K562 (cell line): ENCODE results near the gene SORCS1. TPM values are rescaled to one million over a fixed set of nuclear protein-coding genes. Genes with fewer than 3 reads are reported as not detected.

Experiments
- ATAC-seq: fragments of 200-7000 bp; cut with Tn5 transposase; 3 replicates; pipeline ENCODE4 v1.9.1; 2020; ENCODE audit warnings: moderate library complexity
- BruUV-seq: library from RNA; stranded (reverse); fragments of 400-500 nt; replicated peaks from 2 replicates; lab custom pipeline; 2021; lab: Mats Ljungman, UMichigan
- CTCF ChIA-PET: fragments of 300-600 bp; formaldehyde crosslinking; extraction: SDS; loops from one replicate; lab custom pipeline; 2021; ENCODE audit warnings: low intra/inter-chr PET ratio; lab: Yijun Ruan, JAX
- POLR2A ChIA-PET: fragments of 300-600, 350-650 bp; sonication (Branson Sonifier 250); formaldehyde crosslinking; extraction: SDS; loops from one replicate; lab custom pipeline; 2021; ENCODE audit warnings: antibody characterized with exemption, inconsistent platforms; lab: Yijun Ruan, JAX
- DNase-seq, 4 experiments: peaks; one replicate each; pipeline versions ENCODE4 v3.0.0 to v3.0.0-alpha.2; 2011 to 2018; ENCODE audit warnings: low spot score in 3 of 4, mixed read lengths in 3 of 4; ENCODE audit errors: extremely low read depth in 1 of 4
- FAIRE-seq: peaks from 2 replicates; lab custom pipeline; 2011; peaks lifted over from hg19 to GRCh38; lab: Jason Lieb, UNC
- H2AFZ ChIP-seq: 2 replicates; pipeline ENCODE4 v1.6.0; 2011; ENCODE audit warnings: low read depth, low read length, control low read depth, inconsistent platforms
- H3K27ac ChIP-seq: fragments of 200-600 bp; 3 replicates; pipeline ENCODE4 v1.8.0; 2011; ENCODE audit warnings: low read depth, mild to moderate bottlenecking, control low read depth, inconsistent platforms, low read length, moderate library complexity, mixed read lengths; ENCODE audit errors: extremely low read depth
- H3K27me3 ChIP-seq, 2 experiments: fragments of 300-600 bp in 1 of 2; 2 replicates in 1 of 2; 3 replicates in 1 of 2; pipeline versions ENCODE4 v1.6.0 to v1.8.0; 2011; ENCODE audit warnings: inconsistent platforms in 2 of 2, low read length in 2 of 2, mild to moderate bottlenecking in 1 of 2, mixed read lengths in 1 of 2, moderate library complexity in 1 of 2; ENCODE audit not compliant: control insufficient read depth in 2 of 2, insufficient read depth in 2 of 2
- H3K36me3 ChIP-seq: fragments of 300-600 bp; 3 replicates; pipeline ENCODE4 v1.8.0; 2011; ENCODE audit warnings: mild to moderate bottlenecking, low read length, inconsistent platforms; ENCODE audit not compliant: control insufficient read depth, insufficient read depth
- H3K4me1 ChIP-seq, 2 experiments: fragments of 200-600 bp in 1 of 2; replicated peaks in 1 of 2; 2 replicates in 1 of 2; 3 replicates in 1 of 2; pipeline versions ENCODE4 v1.5.1 to v1.8.0; 2011; ENCODE audit warnings: inconsistent platforms in 2 of 2, low read length in 2 of 2, mild to moderate bottlenecking in 1 of 2, mixed read lengths in 1 of 2, moderate library complexity in 1 of 2; ENCODE audit not compliant: control insufficient read depth in 2 of 2, insufficient read depth in 2 of 2
- H3K4me2 ChIP-seq: 2 replicates; pipeline ENCODE4 v1.6.1; 2011; ENCODE audit warnings: low read length, control low read depth, inconsistent platforms, mixed read lengths; ENCODE audit not compliant: insufficient read depth
- H3K4me3 ChIP-seq: fragments of 200-600 bp; sonication (generic), shearing (Covaris generic); 2 replicates; pipeline ENCODE4 v1.5.1; 2016; ENCODE audit warnings: control low read depth, inconsistent platforms
- H3K79me2 ChIP-seq: fragments of 200-600 bp; 3 replicates; pipeline ENCODE4 v1.8.0; 2011; ENCODE audit warnings: low read length, inconsistent platforms; ENCODE audit not compliant: control insufficient read depth, insufficient read depth
- H3K9ac ChIP-seq, 2 experiments: 2 replicates each; pipeline versions ENCODE4 v1.6.0 to v1.6.1; 2011; ENCODE audit warnings: low read depth in 2 of 2, low read length in 2 of 2, control low read depth in 1 of 2, inconsistent platforms in 1 of 2, mild to moderate bottlenecking in 1 of 2, mixed read lengths in 1 of 2; ENCODE audit not compliant: insufficient read depth in 1 of 2
- H3K9me1 ChIP-seq: one replicate; pipeline ENCODE4 v1.6.0; 2011; ENCODE audit warnings: inconsistent platforms, mild to moderate bottlenecking, low read length, moderate library complexity; ENCODE audit not compliant: control insufficient read depth, insufficient read depth
- H3K9me3 ChIP-seq: replicated peaks from 2 replicates; pipeline ENCODE4 v1.5.1; 2011; ENCODE audit warnings: low read depth, low read length, inconsistent platforms; ENCODE audit not compliant: control insufficient read depth, insufficient read depth
- H4K20me1 ChIP-seq: replicated peaks from 2 replicates; pipeline ENCODE4 v1.6.1; 2011; ENCODE audit warnings: low read length, inconsistent platforms, mixed read lengths; ENCODE audit not compliant: control insufficient read depth, insufficient read depth
- AFF4 ChIP-seq: sonication (generic); formaldehyde crosslinking; IDR thresholded peaks from 2 replicates; pipeline ENCODE4 v1.8.0; 2023; ENCODE audit warnings: mild to moderate bottlenecking, missing genetic modification reagents
- CEBPB ChIP-seq: fragments of 450-650 bp; IDR thresholded peaks from 2 replicates; pipeline ENCODE4 v1.6.1; 2016; ENCODE audit warnings: missing genetic modification characterization, missing compliant biosample characterization
- CEBPG ChIP-seq, 3 experiments: fragments of 200-800 bp in 1 of 3; sonication (Bioruptor generic) in 1 of 3; sonication (generic) in 1 of 3; formaldehyde crosslinking in 1 of 3; IDR thresholded peaks in 2 of 3; conservative IDR thresholded peaks in 1 of 3; 2 replicates each; pipeline versions ENCODE4 v1.6.1 to v1.8.0; 2016 to 2022; ENCODE audit warnings: missing compliant biosample characterization in 2 of 3, missing genetic modification characterization in 2 of 3, mild to moderate bottlenecking in 1 of 3, missing genetic modification reagents in 1 of 3
- EP300 ChIP-seq: IDR thresholded peaks from 2 replicates; pipeline ENCODE4 v1.6.1; 2012; ENCODE audit warnings: low read length, improper control_type of control experiment
- FOS ChIP-seq: IDR thresholded peaks from 3 replicates; pipeline ENCODE4 v1.6.1; 2011; ENCODE audit not compliant: insufficient read length; ENCODE audit errors: extremely low read depth
- GABPB2 ChIP-seq: fragments of 250-450 bp; sonication (Bioruptor Pico); conservative IDR thresholded peaks from 2 replicates; pipeline ENCODE4 v1.5.1; 2021; ENCODE audit warnings: mild to moderate bottlenecking
- MCM2 ChIP-seq: fragments of 450-650 bp; IDR thresholded peaks from 2 replicates; pipeline ENCODE4 v1.6.1; 2017; ENCODE audit warnings: low read depth, mild to moderate bottlenecking
- RBM14 ChIP-seq: fragments of 200-400 bp; formaldehyde crosslinking; IDR thresholded peaks from 2 replicates; pipeline ENCODE4 v1.6.1; 2018; ENCODE audit warnings: low read depth, mild to moderate bottlenecking, low read length, moderate library complexity, borderline replicate concordance; ENCODE audit not compliant: insufficient read depth
- RFX1 ChIP-seq: fragments of 450-650 bp; IDR thresholded peaks from 2 replicates; pipeline ENCODE4 v1.6.1; 2016; ENCODE audit warnings: mild to moderate bottlenecking, moderate library complexity
- TARDBP ChIP-seq: fragments of 450-650 bp; IDR thresholded peaks from 2 replicates; pipeline ENCODE4 v1.6.1; 2016
- ZBED1 ChIP-seq: IDR thresholded peaks from 2 replicates; pipeline ENCODE4 v1.6.1; 2014
- ZNF347 ChIP-seq: fragments of 450-650 bp; formaldehyde crosslinking; IDR thresholded peaks from 2 replicates; pipeline ENCODE4 v1.4.0; 2020; ENCODE audit warnings: low read depth, mild to moderate bottlenecking, moderate library complexity
- ZNF518B ChIP-seq: fragments of 250-450 bp; sonication (Bioruptor Pico); IDR thresholded peaks from 2 replicates; pipeline ENCODE4 v1.5.0; 2021; ENCODE audit warnings: mild to moderate bottlenecking, moderate library complexity
- ZNF57 ChIP-seq: fragments of 450-650 bp; formaldehyde crosslinking; IDR thresholded peaks from 2 replicates; pipeline ENCODE4 v1.4.0; 2020; ENCODE audit warnings: mild to moderate bottlenecking, moderate library complexity
- WGBS: fragments of 100-300 bp; shearing (Covaris generic); methylation state at CpG from one replicate; pipeline ENCODE4 v1.1.6; 2016; ENCODE audit warnings: low coverage, mixed read lengths; ENCODE audit not compliant: insufficient coverage; ENCODE audit errors: missing lambda C conversion rate; 5-methylcytosine and 5-hydroxymethylcytosine counted together
- in situ Hi-C: fragments of 300-500 bp; cut with MboI; formaldehyde crosslinking; loops from 4 replicates; pipeline ENCODE4 v1.15.0; 2018; ENCODE audit warnings: inconsistent platforms, mixed read lengths
- intact Hi-C: fragments of 100-400 bp; cut with micrococcal nuclease; formaldehyde crosslinking; loops from 2 replicates; pipeline ENCODE4 v1.14.2; 2022
- polyA plus RNA-seq, 8 experiments: library from polyadenylated mRNA; depleted of rRNA in 4 of 8; stranded (reverse) in 5 of 8; unstranded in 3 of 8; fragments of >200 nt; fragmentation: Nextera tagmentation in 2 of 8; fragmentation: Illumina TruSeq in 1 of 8; extraction: Ambion mirVana in 2 of 8; extraction: Trizol in 1 of 8; gene quantifications; 2 replicates each; pipeline versions ENCODE4 v1.2.1 to v1.2.3, GENCODE V29; 2011 to 2014; ENCODE audit warnings: inconsistent platforms in 1 of 8, missing spikeins in 1 of 8
- total RNA-seq, 7 experiments: library from RNA; depleted of rRNA in 6 of 7; stranded (reverse); fragments of >200 nt in 6 of 7; fragmentation: Illumina TruSeq in 2 of 7; extraction: Trizol in 2 of 7; gene quantifications; 2 replicates each; pipeline versions ENCODE4 v1.2.1 to v1.2.3, GENCODE V29; 2011 to 2021; ENCODE audit warnings: low replicate concordance in 1 of 7

The SORCS1 gene
- total and polyA plus RNA-seq, 9 of the 15 experiments (the other 6 are each of a cell fraction or from before 2014, with no cell fraction given): 1.5 to 3.9 (median 2.7) TPM

GRCh38 chr10:107126512-107127065 lies 37.9 kb downstream of the SORCS1 start:
- H3K4me3 ChIP-seq: no peak overlapping the region
- no peak overlapping the region for H3K9ac ChIP-seq
- WGBS: 3% methylated on average over 5 of the region's 5 CpGs
- no peaks in the 10 kb centered on the region for H3K9me1 ChIP-seq
- no peak for TF ChIP-seq TARDBP
- TF ChIP-seq EP300: no peak
- TF ChIP-seq GABPB2 (CRISPR knock-in tag): no peak
- TF ChIP-seq MCM2: no peak
- no peak for TF ChIP-seq CEBPG (CRISPR knock-in tag; IDR thresholded peaks at IDR 0.05)
- TF ChIP-seq CEBPG (tag; conservative IDR thresholded peaks at IDR 0.05 in 1 of 2, IDR thresholded peaks at IDR 0.05 in 1 of 2): no peak
- no peak for TF ChIP-seq AFF4 (CRISPR knock-in tag)
- no peak for TF ChIP-seq ZNF518B (CRISPR knock-in tag)
- TF ChIP-seq ZBED1: no peak
- no peak for TF ChIP-seq CEBPB (tag)
- no peak for TF ChIP-seq RBM14
- no peak for TF ChIP-seq FOS
- TF ChIP-seq ZNF57 (CRISPR knock-in tag): no peak
- no peak for TF ChIP-seq RFX1
- no peak for TF ChIP-seq ZNF347 (CRISPR knock-in tag)
- no peaks in the 10 kb centered on the region for H4K20me1 ChIP-seq
- POLR2A ChIA-PET: no interaction called here
- FAIRE-seq: no peak
- H3K27me3 ChIP-seq: no peaks in the 10 kb centered on the region
- no peak for DNase-seq
- no peaks in the 10 kb centered on the region for H3K9me3 ChIP-seq
- BruUV-seq: no TSS peak
- no peak overlapping the region for H2AFZ ChIP-seq
- CTCF ChIA-PET: no interaction called here
- intact Hi-C loops (no loop called here), in situ Hi-C loops (no loop called here)
- no peaks in the 10 kb centered on the region for H3K36me3 ChIP-seq
- H3K4me1 ChIP-seq: no peaks in the 10 kb centered on the region
- no peaks in the 10 kb centered on the region for H3K79me2 ChIP-seq
- no peak overlapping the region for H3K27ac ChIP-seq
- no peak for ATAC-seq
- H3K4me2 ChIP-seq: no peak overlapping the region
